BJ (cell line): ENCODE measurements around the gene KCNN3. TPM values are rescaled to one million over a fixed set of nuclear protein-coding genes. Genes with fewer than 3 reads are reported as not detected.

Experiments used
- CTCF ChIA-PET: fragments of 350-600 bp; formaldehyde crosslinking; extraction: SDS; loops from one replicate; lab custom pipeline; 2021; ENCODE audit warnings: antibody characterized with exemption, inconsistent platforms; lab: Yijun Ruan, JAX
- POLR2A ChIA-PET: fragments of 300-600 bp; sonication (Branson Sonifier 250); formaldehyde crosslinking; extraction: SDS; loops from one replicate; lab custom pipeline; 2021; ENCODE audit warnings: antibody characterized with exemption; lab: Charles Lee
- DNase-seq: peaks from one replicate; pipeline ENCODE4 v3.0.0-alpha.2; 2011; ENCODE audit warnings: low read depth
- H3K27me3 ChIP-seq: 2 replicates; pipeline ENCODE4 v1.6.0; 2011; ENCODE audit warnings: low read length; ENCODE audit not compliant: control insufficient read depth, insufficient read depth
- H3K36me3 ChIP-seq: 2 replicates; pipeline ENCODE4 v1.5.1; 2011; ENCODE audit warnings: low read length; ENCODE audit not compliant: control insufficient read depth, insufficient read depth
- H3K4me3 ChIP-seq: 2 replicates; pipeline ENCODE4 v1.5.1; 2011; ENCODE audit warnings: low read depth, mild to moderate bottlenecking, control low read depth, low read length
- CTCF ChIP-seq: IDR thresholded peaks from 2 replicates; pipeline ENCODE4 v1.5.1; 2011; ENCODE audit warnings: low read depth, mild to moderate bottlenecking, control low read depth, inconsistent platforms, low read length, moderate library complexity; ENCODE audit not compliant: insufficient read depth
- polyA plus RNA-seq: library from polyadenylated mRNA; depleted of rRNA; stranded (reverse); fragments of >200 nt; gene quantifications from 2 replicates; pipeline ENCODE4 v1.2.3, GENCODE V29; 2011

KCNN3 gene
- polyA plus RNA-seq, 1 experiment: not detected

GRCh38 chr1:154735061-154735803 lies 134.8 kb downstream of the KCNN3 start:
- ChIA-PET POLR2A (no interaction called here), CTCF (no interaction called here)

GRCh38 chr1:154733621-154734020 lies 136.5 kb downstream of the KCNN3 start:
- Histone ChIP-seq H3K4me3 (no peak overlapping the region), H3K36me3 (no peaks in the 10 kb centered on the region), H3K27me3 (peaks cover 2% of the 10 kb centered on the region; the same call in 1 of the 2 replicates)
- no peak for TF ChIP-seq CTCF
- CTCF ChIA-PET: no interaction called here
- DNase-seq: no peak
- POLR2A ChIA-PET: no interaction called here

More at GRCh38 chr1:154735061-154735803, 134.8 kb downstream of the KCNN3 start:
- no peak overlapping the region for H3K4me3 ChIP-seq
- H3K36me3 ChIP-seq: no peaks in the 10 kb centered on the region
- TF ChIP-seq CTCF: no peak
- DNase-seq: no peak
- H3K27me3 ChIP-seq: peaks cover 4% of the 10 kb centered on the region; the same call in 1 of the 2 replicates

GRCh38 chr1:154730986-154731489 lies 139.0 kb downstream of the KCNN3 start:
- no peak for TF ChIP-seq CTCF
- H3K36me3 ChIP-seq: no peaks in the 10 kb centered on the region
- ChIA-PET POLR2A (no interaction called here), CTCF (no interaction called here)
- DNase-seq: no peak
- H3K4me3 ChIP-seq: no peak overlapping the region
- no peaks in the 10 kb centered on the region; the same call in 1 of the 2 replicates for H3K27me3 ChIP-seq

- POLR2A ChIA-PET: no interaction called here
- CTCF ChIA-PET: interaction anchor here (0.6 to 1.2 kb wide), 3 partner anchors 19 to 277 kb away, joined by 3 read pairs; no protein-coding TSS in a partner anchor
- no peaks in the 10 kb centered on the region for H3K36me3 ChIP-seq
- H3K4me3 ChIP-seq: no peak overlapping the region
- no peak for DNase-seq
- no peaks in the 10 kb centered on the region; the same call in 1 of the 2 replicates for H3K27me3 ChIP-seq
- TF ChIP-seq CTCF: no peak
These were observed 139.8 kb downstream of the KCNN3 start for GRCh38 chr1:154730259-154730658.

- Histone ChIP-seq H3K27me3 (no peaks in the 10 kb centered on the region), H3K4me3 (no peak overlapping the region), H3K36me3 (no peaks in the 10 kb centered on the region)
- ChIA-PET POLR2A (no interaction called here), CTCF (interaction anchor here (0.6 to 1.2 kb wide), 3 partner anchors 148 to 862 kb away, joined by 3 read pairs; no protein-coding TSS in a partner anchor)
- DNase-seq: no peak
- TF ChIP-seq CTCF: no peak
These were observed 140.5 kb downstream of the KCNN3 start for GRCh38 chr1:154729577-154729976.
